ENCODE measurements around the gene SARDH.

- TF ChIP-seq, protein P1, sequence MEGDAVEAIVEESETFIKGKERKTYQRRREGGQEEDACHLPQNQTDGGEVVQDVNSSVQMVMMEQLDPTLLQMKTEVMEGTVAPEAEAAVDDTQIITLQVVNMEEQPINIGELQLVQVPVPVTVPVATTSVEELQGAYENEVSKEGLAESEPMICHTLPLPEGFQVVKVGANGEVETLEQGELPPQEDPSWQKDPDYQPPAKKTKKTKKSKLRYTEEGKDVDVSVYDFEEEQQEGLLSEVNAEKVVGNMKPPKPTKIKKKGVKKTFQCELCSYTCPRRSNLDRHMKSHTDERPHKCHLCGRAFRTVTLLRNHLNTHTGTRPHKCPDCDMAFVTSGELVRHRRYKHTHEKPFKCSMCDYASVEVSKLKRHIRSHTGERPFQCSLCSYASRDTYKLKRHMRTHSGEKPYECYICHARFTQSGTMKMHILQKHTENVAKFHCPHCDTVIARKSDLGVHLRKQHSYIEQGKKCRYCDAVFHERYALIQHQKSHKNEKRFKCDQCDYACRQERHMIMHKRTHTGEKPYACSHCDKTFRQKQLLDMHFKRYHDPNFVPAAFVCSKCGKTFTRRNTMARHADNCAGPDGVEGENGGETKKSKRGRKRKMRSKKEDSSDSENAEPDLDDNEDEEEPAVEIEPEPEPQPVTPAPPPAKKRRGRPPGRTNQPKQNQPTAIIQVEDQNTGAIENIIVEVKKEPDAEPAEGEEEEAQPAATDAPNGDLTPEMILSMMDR (IDR thresholded peaks at IDR 0.05) = no peak
- no peak for TF ChIP-seq POLR2A (IDR thresholded peaks at IDR 0.05)
These were observed 108.7 kb downstream of the SARDH start for GRCh38 chr9:133629221-133630110.

Measured in heart left ventricle (tissue), 13 donors.